ENCODE results near the gene EFCAB6. TPM values are rescaled to one million over a fixed set of nuclear protein-coding genes. Genes with fewer than 3 reads are reported as not detected.

EFCAB6 gene
- total and polyA plus RNA-seq, 2 of the 13 experiments (the other 11 are each of a cell fraction or from before 2014, with no cell fraction given), result not detected

DNA sequence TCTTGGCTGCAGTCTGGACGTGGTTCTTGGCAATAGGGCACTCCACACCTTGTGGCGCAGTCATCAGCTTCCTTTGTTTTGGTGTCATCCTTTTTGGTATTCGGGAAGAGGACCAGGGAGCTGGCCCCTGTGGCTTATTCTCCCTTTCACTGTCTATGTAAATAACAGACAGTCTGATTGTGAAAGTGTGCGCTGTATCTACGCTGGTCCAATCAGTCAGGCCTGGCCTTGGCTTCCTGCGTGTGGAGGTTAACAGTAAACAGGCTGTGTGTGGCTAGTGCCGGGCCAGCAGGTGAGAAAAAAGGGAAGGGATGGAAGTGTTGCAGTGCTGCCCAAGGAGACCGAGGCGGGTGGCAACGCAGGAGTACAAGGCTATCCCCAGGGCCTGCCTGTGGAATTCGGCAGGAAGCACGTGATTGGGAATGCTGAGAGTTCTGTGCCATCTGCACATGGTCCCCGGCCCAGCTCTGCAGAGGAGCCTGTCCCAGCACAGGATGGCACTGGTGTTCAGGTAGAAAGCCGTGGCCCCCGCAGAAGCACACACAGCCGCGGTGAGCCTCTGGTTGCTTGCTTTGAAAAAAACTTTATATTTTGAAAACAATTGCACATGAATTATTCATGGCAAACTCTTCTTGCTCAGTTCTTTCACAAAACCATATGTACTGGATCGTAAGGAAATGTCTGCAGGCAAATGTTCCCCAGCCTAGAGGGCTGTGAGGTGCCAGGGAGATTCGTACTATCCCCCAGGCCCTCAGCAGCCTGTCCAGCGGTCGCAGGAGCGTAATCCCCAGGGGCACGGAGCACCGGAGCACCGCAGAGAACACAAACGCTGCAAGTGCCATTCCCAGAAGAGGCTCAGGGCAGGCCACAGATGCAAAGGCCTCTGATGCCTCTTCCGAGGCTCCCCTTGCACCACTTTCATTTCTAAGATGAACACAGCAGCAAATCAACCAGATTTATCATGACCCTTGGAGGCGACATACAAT, 174.5 kb downstream of the EFCAB6 start (continued):
- TF ChIP-seq, protein P1, sequence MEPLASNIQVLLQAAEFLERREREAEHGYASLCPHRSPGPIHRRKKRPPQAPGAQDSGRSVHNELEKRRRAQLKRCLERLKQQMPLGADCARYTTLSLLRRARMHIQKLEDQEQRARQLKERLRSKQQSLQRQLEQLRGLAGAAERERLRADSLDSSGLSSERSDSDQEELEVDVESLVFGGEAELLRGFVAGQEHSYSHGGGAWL (CRISPR knock-in tag; IDR thresholded peaks at IDR 0.05), result no peak
- TF ChIP-seq ZNF317 (CRISPR knock-in tag; IDR thresholded peaks at IDR 0.05), result no peak
- TF ChIP-seq ZNF501 (CRISPR knock-in tag; IDR thresholded peaks at IDR 0.05), result no peak
- no peak for TF ChIP-seq ZNF674 (CRISPR knock-in tag; IDR thresholded peaks at IDR 0.05; ENCODE audit: low read depth)
- no peak for TF ChIP-seq THAP11 (CRISPR knock-in tag; IDR thresholded peaks at IDR 0.05)
- TF ChIP-seq KDM5B (CRISPR knock-in tag; IDR thresholded peaks at IDR 0.05; ENCODE audit: borderline replicate concordance), result no peak
- peak; percentile 38; the same call in 1 of the 2 replicates for TF ChIP-seq CEBPB (IDR thresholded peaks at IDR 0.05; ENCODE audit: borderline replicate concordance, low read depth, low read length)
- no peak for TF ChIP-seq RCOR2 (CRISPR knock-in tag; IDR thresholded peaks at IDR 0.05)
- no peak for TF ChIP-seq ZNF207 (IDR thresholded peaks at IDR 0.05; ENCODE audit: borderline replicate concordance)
- TF ChIP-seq ERF (CRISPR knock-in tag; IDR thresholded peaks at IDR 0.05), result no peak
- TF ChIP-seq, protein P2, sequence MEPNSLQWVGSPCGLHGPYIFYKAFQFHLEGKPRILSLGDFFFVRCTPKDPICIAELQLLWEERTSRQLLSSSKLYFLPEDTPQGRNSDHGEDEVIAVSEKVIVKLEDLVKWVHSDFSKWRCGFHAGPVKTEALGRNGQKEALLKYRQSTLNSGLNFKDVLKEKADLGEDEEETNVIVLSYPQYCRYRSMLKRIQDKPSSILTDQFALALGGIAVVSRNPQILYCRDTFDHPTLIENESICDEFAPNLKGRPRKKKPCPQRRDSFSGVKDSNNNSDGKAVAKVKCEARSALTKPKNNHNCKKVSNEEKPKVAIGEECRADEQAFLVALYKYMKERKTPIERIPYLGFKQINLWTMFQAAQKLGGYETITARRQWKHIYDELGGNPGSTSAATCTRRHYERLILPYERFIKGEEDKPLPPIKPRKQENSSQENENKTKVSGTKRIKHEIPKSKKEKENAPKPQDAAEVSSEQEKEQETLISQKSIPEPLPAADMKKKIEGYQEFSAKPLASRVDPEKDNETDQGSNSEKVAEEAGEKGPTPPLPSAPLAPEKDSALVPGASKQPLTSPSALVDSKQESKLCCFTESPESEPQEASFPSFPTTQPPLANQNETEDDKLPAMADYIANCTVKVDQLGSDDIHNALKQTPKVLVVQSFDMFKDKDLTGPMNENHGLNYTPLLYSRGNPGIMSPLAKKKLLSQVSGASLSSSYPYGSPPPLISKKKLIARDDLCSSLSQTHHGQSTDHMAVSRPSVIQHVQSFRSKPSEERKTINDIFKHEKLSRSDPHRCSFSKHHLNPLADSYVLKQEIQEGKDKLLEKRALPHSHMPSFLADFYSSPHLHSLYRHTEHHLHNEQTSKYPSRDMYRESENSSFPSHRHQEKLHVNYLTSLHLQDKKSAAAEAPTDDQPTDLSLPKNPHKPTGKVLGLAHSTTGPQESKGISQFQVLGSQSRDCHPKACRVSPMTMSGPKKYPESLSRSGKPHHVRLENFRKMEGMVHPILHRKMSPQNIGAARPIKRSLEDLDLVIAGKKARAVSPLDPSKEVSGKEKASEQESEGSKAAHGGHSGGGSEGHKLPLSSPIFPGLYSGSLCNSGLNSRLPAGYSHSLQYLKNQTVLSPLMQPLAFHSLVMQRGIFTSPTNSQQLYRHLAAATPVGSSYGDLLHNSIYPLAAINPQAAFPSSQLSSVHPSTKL (CRISPR knock-in tag; IDR thresholded peaks at IDR 0.05), result no peak
- no peak for TF ChIP-seq HMG20A (CRISPR knock-in tag; IDR thresholded peaks at IDR 0.05; ENCODE audit: borderline replicate concordance)
- TF ChIP-seq ZNF17 (CRISPR knock-in tag; IDR thresholded peaks at IDR 0.05), result no peak
- no peak for TF ChIP-seq U2AF1 (optimal IDR thresholded peaks at IDR 0.05; ENCODE audit: low read depth, low read length)
- no peak for TF ChIP-seq ARNTL (CRISPR knock-in tag; IDR thresholded peaks at IDR 0.05)
- no peak for TF ChIP-seq ZNF383 (CRISPR knock-in tag; IDR thresholded peaks at IDR 0.05; ENCODE audit: borderline replicate concordance)
- TF ChIP-seq PHF8 (CRISPR knock-in tag; IDR thresholded peaks at IDR 0.05), result no peak
- no peak for TF ChIP-seq MAFG (CRISPR knock-in tag; IDR thresholded peaks at IDR 0.05)
- TF ChIP-seq, protein P3, sequence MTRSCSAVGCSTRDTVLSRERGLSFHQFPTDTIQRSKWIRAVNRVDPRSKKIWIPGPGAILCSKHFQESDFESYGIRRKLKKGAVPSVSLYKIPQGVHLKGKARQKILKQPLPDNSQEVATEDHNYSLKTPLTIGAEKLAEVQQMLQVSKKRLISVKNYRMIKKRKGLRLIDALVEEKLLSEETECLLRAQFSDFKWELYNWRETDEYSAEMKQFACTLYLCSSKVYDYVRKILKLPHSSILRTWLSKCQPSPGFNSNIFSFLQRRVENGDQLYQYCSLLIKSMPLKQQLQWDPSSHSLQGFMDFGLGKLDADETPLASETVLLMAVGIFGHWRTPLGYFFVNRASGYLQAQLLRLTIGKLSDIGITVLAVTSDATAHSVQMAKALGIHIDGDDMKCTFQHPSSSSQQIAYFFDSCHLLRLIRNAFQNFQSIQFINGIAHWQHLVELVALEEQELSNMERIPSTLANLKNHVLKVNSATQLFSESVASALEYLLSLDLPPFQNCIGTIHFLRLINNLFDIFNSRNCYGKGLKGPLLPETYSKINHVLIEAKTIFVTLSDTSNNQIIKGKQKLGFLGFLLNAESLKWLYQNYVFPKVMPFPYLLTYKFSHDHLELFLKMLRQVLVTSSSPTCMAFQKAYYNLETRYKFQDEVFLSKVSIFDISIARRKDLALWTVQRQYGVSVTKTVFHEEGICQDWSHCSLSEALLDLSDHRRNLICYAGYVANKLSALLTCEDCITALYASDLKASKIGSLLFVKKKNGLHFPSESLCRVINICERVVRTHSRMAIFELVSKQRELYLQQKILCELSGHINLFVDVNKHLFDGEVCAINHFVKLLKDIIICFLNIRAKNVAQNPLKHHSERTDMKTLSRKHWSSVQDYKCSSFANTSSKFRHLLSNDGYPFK (CRISPR knock-in tag; IDR thresholded peaks at IDR 0.05; ENCODE audit: borderline replicate concordance), result no peak
- no peak for TF ChIP-seq TAF1 (CRISPR knock-in tag; IDR thresholded peaks at IDR 0.05)
- TF ChIP-seq ZNF33B (CRISPR knock-in tag; IDR thresholded peaks at IDR 0.05), result no peak
- TF ChIP-seq MED8 (CRISPR knock-in tag; IDR thresholded peaks at IDR 0.05; ENCODE audit: insufficient replicate concordance), result no peak
- TF ChIP-seq, protein P4, sequence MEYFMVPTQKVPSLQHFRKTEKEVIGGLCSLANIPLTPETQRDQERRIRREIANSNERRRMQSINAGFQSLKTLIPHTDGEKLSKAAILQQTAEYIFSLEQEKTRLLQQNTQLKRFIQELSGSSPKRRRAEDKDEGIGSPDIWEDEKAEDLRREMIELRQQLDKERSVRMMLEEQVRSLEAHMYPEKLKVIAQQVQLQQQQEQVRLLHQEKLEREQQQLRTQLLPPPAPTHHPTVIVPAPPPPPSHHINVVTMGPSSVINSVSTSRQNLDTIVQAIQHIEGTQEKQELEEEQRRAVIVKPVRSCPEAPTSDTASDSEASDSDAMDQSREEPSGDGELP (IDR thresholded peaks at IDR 0.05; ENCODE audit: borderline replicate concordance, low read depth), result no peak

Data from HepG2 (cell line).